IMR-90 (cell line): ENCODE results near the gene QKI. TPM values are rescaled to one million over a fixed set of nuclear protein-coding genes. Genes with fewer than 3 reads are reported as not detected.

Experiments used
- ATAC-seq: fragments of 200-7000 bp; cut with Tn5 transposase; 2 replicates; pipeline ENCODE4 v1.9.1; 2020; ENCODE audit warnings: low read depth, mild to moderate bottlenecking, moderate library complexity
- BruUV-seq: library from RNA; stranded (reverse); fragments of 400-500 nt; replicated peaks from 2 replicates; lab custom pipeline; 2021; lab: Mats Ljungman, UMichigan
- CTCF ChIA-PET: fragments of 300-600 bp; formaldehyde crosslinking; extraction: SDS; loops from one replicate; lab custom pipeline; 2021; ENCODE audit warnings: antibody characterized with exemption; lab: Yijun Ruan, JAX
- POLR2A ChIA-PET: fragments of 300-600 bp; sonication (Branson Sonifier 250); formaldehyde crosslinking; loops from one replicate; lab custom pipeline; 2022; ENCODE audit warnings: antibody characterized with exemption; ENCODE audit not compliant: unreplicated experiment; lab: Charles Lee
- DNase-seq: peaks from one replicate; pipeline ENCODE4 v3.0.0; 2013
- H2AFZ ChIP-seq: replicated peaks from 2 replicates; pipeline ENCODE3; 2013; ENCODE audit warnings: low read length, mild to moderate bottlenecking; ENCODE audit not compliant: poor library complexity
- H2AK5ac ChIP-seq: 2 replicates; pipeline ENCODE4 v1.6.1; 2013; ENCODE audit warnings: low read depth, low read length, inconsistent platforms
- H2AK9ac ChIP-seq: replicated peaks from 2 replicates; pipeline ENCODE3; 2013; ENCODE audit warnings: mild to moderate bottlenecking, low read depth, low read length, moderate library complexity; ENCODE audit not compliant: poor library complexity
- H2BK120ac ChIP-seq: 2 replicates; pipeline ENCODE4 v1.6.1; 2013; ENCODE audit warnings: low read depth, low read length, inconsistent platforms
- H2BK15ac ChIP-seq: 3 replicates; pipeline ENCODE4 v1.6.1; 2013; ENCODE audit warnings: low read depth, low read length, inconsistent platforms
- H2BK20ac ChIP-seq: 2 replicates; pipeline ENCODE4 v1.6.1; 2013; ENCODE audit warnings: low read depth, mild to moderate bottlenecking, inconsistent platforms, low read length, moderate library complexity
- H2BK5ac ChIP-seq: 2 replicates; pipeline ENCODE4 v1.6.1; 2013; ENCODE audit warnings: mild to moderate bottlenecking, low read depth, low read length, inconsistent platforms; ENCODE audit not compliant: poor library complexity, severe bottlenecking
- H3K14ac ChIP-seq: replicated peaks from 2 replicates; pipeline ENCODE4 v1.6.1; 2013; ENCODE audit warnings: low read depth, low read length, inconsistent platforms
- H3K18ac ChIP-seq: 2 replicates; pipeline ENCODE4 v1.6.1; 2013; ENCODE audit warnings: low read depth, low read length, control low read depth
- H3K23ac ChIP-seq: 2 replicates; pipeline ENCODE4 v1.6.1; 2013; ENCODE audit warnings: low read depth, low read length, inconsistent platforms
- H3K27ac ChIP-seq: 2 replicates; pipeline ENCODE4 v1.5.1; 2013; ENCODE audit warnings: mild to moderate bottlenecking, control low read depth, low read length; ENCODE audit not compliant: insufficient read depth
- H3K27me3 ChIP-seq: 2 replicates; pipeline ENCODE4 v1.6.1; 2013; ENCODE audit warnings: low read length; ENCODE audit not compliant: control insufficient read depth, insufficient read depth
- H3K36me3 ChIP-seq: 2 replicates; pipeline ENCODE4 v1.6.1; 2013; ENCODE audit warnings: low read length, mixed read lengths; ENCODE audit not compliant: control insufficient read depth, insufficient read depth
- H3K4ac ChIP-seq: 2 replicates; pipeline ENCODE4 v1.6.1; 2013; ENCODE audit warnings: low read depth, low read length, inconsistent platforms
- H3K4me1 ChIP-seq: 2 replicates; pipeline ENCODE4 v1.6.1; 2013; ENCODE audit warnings: low read length, mixed read lengths; ENCODE audit not compliant: control insufficient read depth, insufficient read depth
- H3K4me2 ChIP-seq: 2 replicates; pipeline ENCODE4 v1.6.1; 2013; ENCODE audit warnings: low read depth, mild to moderate bottlenecking, control low read depth, low read length, moderate library complexity
- H3K4me3 ChIP-seq: 2 replicates; pipeline ENCODE4 v1.5.1; 2013; ENCODE audit warnings: low read depth, mild to moderate bottlenecking, control low read depth, low read length, moderate library complexity; ENCODE audit not compliant: insufficient read depth
- H3K56ac ChIP-seq: 2 replicates; pipeline ENCODE4 v1.6.1; 2013; ENCODE audit warnings: low read length, inconsistent platforms; ENCODE audit not compliant: insufficient read depth; ENCODE audit errors: extremely low read depth
- H3K79me1 ChIP-seq, 2 experiments: 2 replicates each; pipeline ENCODE4 v1.6.1; 2013; ENCODE audit warnings: low read length in 2 of 2, inconsistent platforms in 1 of 2, low read depth in 1 of 2
- H3K9ac ChIP-seq: 2 replicates; pipeline ENCODE4 v1.6.1; 2013; ENCODE audit warnings: low read depth, low read length, control low read depth
- H3K9me1 ChIP-seq: 2 replicates; pipeline ENCODE4 v1.6.1; 2013; ENCODE audit warnings: low read length, inconsistent platforms; ENCODE audit not compliant: insufficient read depth
- H3K9me3 ChIP-seq: 2 replicates; pipeline ENCODE4 v1.6.1; 2013; ENCODE audit warnings: low read length; ENCODE audit not compliant: control insufficient read depth, insufficient read depth
- H4K20me1 ChIP-seq: 2 replicates; pipeline ENCODE4 v1.6.1; 2013; ENCODE audit warnings: low read length, inconsistent platforms; ENCODE audit not compliant: insufficient read depth
- H4K5ac ChIP-seq: 2 replicates; pipeline ENCODE4 v1.6.1; 2013; ENCODE audit warnings: mild to moderate bottlenecking, low read depth, low read length, control low read depth
- H4K8ac ChIP-seq, 2 experiments: 2 replicates each; pipeline ENCODE4 v1.6.1; 2013; ENCODE audit warnings: low read depth in 2 of 2, low read length in 2 of 2, control low read depth in 1 of 2, inconsistent platforms in 1 of 2
- H4K91ac ChIP-seq: 2 replicates; pipeline ENCODE4 v1.6.1; 2013; ENCODE audit warnings: low read depth, low read length, inconsistent platforms; ENCODE audit not compliant: insufficient read depth
- BHLHE40 ChIP-seq: fragments of 150-350 bp; IDR thresholded peaks from 2 replicates; pipeline ENCODE4 v1.6.1; 2016; ENCODE audit warnings: mild to moderate bottlenecking, low read depth, low read length
- CEBPB ChIP-seq: IDR thresholded peaks from 2 replicates; pipeline ENCODE4 v1.6.1; 2012; ENCODE audit warnings: low read depth, low read length, improper control_type of control experiment
- CHD1 ChIP-seq: IDR thresholded peaks from 2 replicates; pipeline ENCODE4 v1.6.1; 2012; ENCODE audit warnings: low read depth, low read length, improper control_type of control experiment
- CTCF ChIP-seq: conservative IDR thresholded peaks from 2 replicates; pipeline ENCODE4 v1.5.1; 2012; ENCODE audit warnings: mild to moderate bottlenecking, low read depth, low read length, improper control_type of control experiment
- ELK1 ChIP-seq: fragments of 150-350 bp; IDR thresholded peaks from 2 replicates; pipeline ENCODE4 v1.6.1; 2016; ENCODE audit warnings: low read depth, mild to moderate bottlenecking, low read length, moderate library complexity, borderline replicate concordance
- FOS ChIP-seq: fragments of 150-350 bp; IDR thresholded peaks from 2 replicates; pipeline ENCODE4 v1.6.1; 2016; ENCODE audit warnings: low read depth, low read length
- MAZ ChIP-seq: IDR thresholded peaks from 2 replicates; pipeline ENCODE4 v1.6.1; 2012; ENCODE audit warnings: low read depth, mild to moderate bottlenecking, low read length, improper control_type of control experiment, moderate library complexity, borderline replicate concordance
- NFE2L2 ChIP-seq: fragments of 150-350 bp; IDR thresholded peaks from 2 replicates; pipeline ENCODE4 v1.6.1; 2016; ENCODE audit warnings: low read depth, mild to moderate bottlenecking, low read length
- POLR2A ChIP-seq: IDR thresholded peaks from 2 replicates; pipeline ENCODE4 v1.6.1; 2012; ENCODE audit warnings: mild to moderate bottlenecking, low read depth, low read length
- RAD21 ChIP-seq: IDR thresholded peaks from 2 replicates; pipeline ENCODE4 v1.6.1; 2012; ENCODE audit warnings: low read length, improper control_type of control experiment
- RCOR1 ChIP-seq: IDR thresholded peaks from 2 replicates; pipeline ENCODE4 v1.6.1; 2012; ENCODE audit warnings: mild to moderate bottlenecking, low read length, improper control_type of control experiment; ENCODE audit not compliant: insufficient replicate concordance
- RFX5 ChIP-seq: IDR thresholded peaks from 2 replicates; pipeline ENCODE4 v1.8.0; 2012; ENCODE audit warnings: low read depth, mild to moderate bottlenecking, low read length, moderate library complexity
- SMC3 ChIP-seq: fragments of 150-350 bp; IDR thresholded peaks from 2 replicates; pipeline ENCODE4 v1.6.1; 2016; ENCODE audit warnings: low read depth, mild to moderate bottlenecking, antibody characterized with exemption, low read length, moderate library complexity
- USF2 ChIP-seq: fragments of 150-350 bp; IDR thresholded peaks from 2 replicates; pipeline ENCODE4 v1.6.1; 2017; ENCODE audit warnings: mild to moderate bottlenecking, antibody characterized with exemption, low read length, low read depth
- dilution Hi-C: fragments of 300-500 bp; cut with HindIII; formaldehyde crosslinking; loops from one replicate; pipeline ENCODE4 v1.14.3; 2018; ENCODE audit warnings: low sequenced_read_pairs; ENCODE audit not compliant: unreplicated experiment
- in situ Hi-C: fragments of 300-500 bp; cut with MboI; formaldehyde crosslinking; loops from 3 replicates; pipeline ENCODE4 v1.14.3; 2019; ENCODE audit warnings: low sequenced_read_pairs, inconsistent platforms, mixed read lengths
- intact Hi-C: fragments of 100-400 bp; cut with micrococcal nuclease; formaldehyde crosslinking; loops from 2 replicates; pipeline ENCODE4 v1.10.0; 2022
- polyA plus RNA-seq, 3 experiments: library from polyadenylated mRNA; depleted of rRNA; stranded (reverse); fragments of >200 nt; gene quantifications; 2 replicates each; pipeline ENCODE4 v1.2.3, GENCODE V29; 2012; ENCODE audit warnings: low replicate concordance in 1 of 3
- total RNA-seq: library from RNA; depleted of rRNA; stranded (reverse); fragments of >200 nt; gene quantifications from 2 replicates; pipeline ENCODE4 v1.2.3, GENCODE V29; 2012

The QKI gene
- total and polyA plus RNA-seq, 2 of the 4 experiments (the other 2 are of a cell fraction), result 112 to 232 TPM

- H2AFZ ChIP-seq, result no peak overlapping the region
- H2BK5ac ChIP-seq, result no peak overlapping the region
- peaks cover 52% of the 10 kb centered on the region; the same call in 1 of the 2 replicates for H4K20me1 ChIP-seq
- no peak overlapping the region for H3K14ac ChIP-seq
- H3K9me1 ChIP-seq, result peaks cover 3% of the 10 kb centered on the region
- H2BK120ac ChIP-seq, result no peak overlapping the region
- H3K4me1 ChIP-seq, result peaks cover 10% of the 10 kb centered on the region
- H3K4me2 ChIP-seq, result no peak overlapping the region
- in situ Hi-C loops, result no loop called here
- H2AK5ac ChIP-seq, result no peak overlapping the region
- H3K4me3 ChIP-seq, result no peak overlapping the region
- H3K23ac ChIP-seq, result no peak overlapping the region
- no peak overlapping the region for H3K4ac ChIP-seq
- dilution Hi-C loops, result no loop called here
- H3K18ac ChIP-seq, result no peak overlapping the region
- no peak overlapping the region for H2BK20ac ChIP-seq
- H3K36me3 ChIP-seq, result no peaks in the 10 kb centered on the region
- no peak overlapping the region for H4K91ac ChIP-seq
- ChIA-PET POLR2A (no interaction called here), CTCF (no interaction called here)
- no peak overlapping the region for H3K9ac ChIP-seq
- intact Hi-C loops, result loop anchor here (5.0 kb wide), 1 partner anchor 34 kb away; no protein-coding TSS in a partner anchor
- DNase-seq (peak; percentile 46), ATAC-seq (0 out of 2 replicates have a peak, but pooled peaks have one; percentile 16)
- BruUV-seq, result no TSS peak
- no peak overlapping the region for H3K56ac ChIP-seq
- H2BK15ac ChIP-seq, result no peak overlapping the region
- H3K9me3 ChIP-seq, result no peaks in the 10 kb centered on the region
- no peak overlapping the region for H3K27ac ChIP-seq
- H4K8ac ChIP-seq, result no peak overlapping the region
- no peak overlapping the region for H4K5ac ChIP-seq
- H3K79me1 ChIP-seq, result peaks cover 12 to 45% of the 10 kb centered on the region in 2 experiments
- no peak overlapping the region for H2AK9ac ChIP-seq
- no peaks in the 10 kb centered on the region for H3K27me3 ChIP-seq
- TF ChIP-seq NFE2L2, result no peak
- TF ChIP-seq BHLHE40, result no peak
- TF ChIP-seq CTCF, result no peak
- no peak for TF ChIP-seq RCOR1
- TF ChIP-seq RFX5, result no peak
- TF ChIP-seq POLR2A, result no peak
- TF ChIP-seq RAD21, result no peak
- TF ChIP-seq MAZ, result no peak
- no peak for TF ChIP-seq FOS
- TF ChIP-seq USF2, result no peak
- no peak for TF ChIP-seq CHD1
- TF ChIP-seq ELK1, result no peak
- TF ChIP-seq CEBPB, result no peak
- TF ChIP-seq SMC3, result no peak
Observed at GRCh38 chr6:163525926-163526325, 111.4 kb downstream of the QKI start.
